CD4-positive, alpha-beta T cell treated with Interleukin-1 beta for 1 hour (primary cell): ENCODE measurements around the gene IMMT.
"Not testable (repeated sequence)": the region's sequence is repeated elsewhere in the genome, so short reads cannot be mapped to it uniquely, and the experiment has no call there.

Experiments
- DNase-seq, 2 donors: peaks; one replicate each; pipeline ENCODE4 v3.0.0-alpha.2; 2020 to 2022

Gene IMMT

DNA sequence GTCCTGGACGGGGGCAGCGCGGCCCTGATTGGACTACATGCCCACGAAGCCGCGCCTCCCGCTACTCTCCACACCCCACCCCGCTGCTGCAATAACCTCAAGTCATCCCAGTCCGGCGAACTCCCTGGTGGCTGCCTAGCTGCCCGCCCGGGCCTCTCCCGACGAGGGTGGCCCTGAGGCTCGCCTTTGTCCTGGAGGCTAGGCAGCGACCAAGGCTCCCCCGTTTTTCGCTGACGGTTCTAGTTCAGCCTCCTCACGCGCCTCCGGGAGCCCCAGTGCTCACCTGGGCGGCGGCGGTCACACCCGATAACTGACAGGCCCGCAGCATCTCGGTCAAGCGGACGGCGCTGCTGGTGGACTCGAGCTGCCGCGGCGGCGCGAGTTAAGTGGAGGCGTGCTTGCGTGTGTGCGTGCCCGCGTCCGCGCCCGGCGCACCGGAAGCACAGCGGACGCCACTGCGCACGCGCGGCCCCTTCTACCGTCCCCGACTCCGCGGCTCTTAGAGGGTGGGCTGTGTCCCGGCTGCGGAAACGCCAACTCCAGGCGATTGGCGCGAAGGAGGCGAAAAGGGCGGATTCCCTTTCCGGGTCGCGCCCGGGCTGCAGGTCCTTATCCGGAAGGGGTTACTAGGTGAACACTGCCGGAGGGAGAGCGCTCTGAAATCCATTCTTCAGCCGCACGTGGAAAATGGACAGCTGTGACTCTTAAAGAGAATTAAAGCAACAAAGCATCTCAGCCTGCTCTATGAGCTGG lies at the start of gene IMMT:
IMMT (minus strand) TSS at position 408 of the 753 bp plus-strand sequence; CDS start at position 328, 80 bp downstream.
- peak; percentile 85 to 92 for DNase-seq

DNA sequence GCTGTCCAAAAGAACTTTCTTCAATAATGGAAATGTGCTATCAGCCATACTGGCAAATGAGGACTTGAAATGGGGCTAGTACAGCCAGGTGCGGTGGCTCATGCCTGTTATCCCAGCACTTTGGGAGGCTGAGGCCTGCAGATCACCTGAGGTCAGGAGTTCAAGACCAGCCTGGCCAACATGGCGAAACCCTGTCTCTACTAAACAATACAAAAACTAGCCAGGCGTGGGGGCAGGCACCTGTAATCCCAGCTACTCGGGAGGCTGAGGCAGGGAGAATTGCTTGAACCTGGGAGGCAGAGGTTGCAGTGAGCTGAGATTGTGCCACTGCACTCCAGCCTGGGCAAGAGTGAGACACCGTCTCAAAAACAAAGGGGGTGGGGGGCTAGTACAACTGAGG lies 49.5 kb upstream of the IMMT start:
- not testable (repeated sequence) for DNase-seq

DNA sequence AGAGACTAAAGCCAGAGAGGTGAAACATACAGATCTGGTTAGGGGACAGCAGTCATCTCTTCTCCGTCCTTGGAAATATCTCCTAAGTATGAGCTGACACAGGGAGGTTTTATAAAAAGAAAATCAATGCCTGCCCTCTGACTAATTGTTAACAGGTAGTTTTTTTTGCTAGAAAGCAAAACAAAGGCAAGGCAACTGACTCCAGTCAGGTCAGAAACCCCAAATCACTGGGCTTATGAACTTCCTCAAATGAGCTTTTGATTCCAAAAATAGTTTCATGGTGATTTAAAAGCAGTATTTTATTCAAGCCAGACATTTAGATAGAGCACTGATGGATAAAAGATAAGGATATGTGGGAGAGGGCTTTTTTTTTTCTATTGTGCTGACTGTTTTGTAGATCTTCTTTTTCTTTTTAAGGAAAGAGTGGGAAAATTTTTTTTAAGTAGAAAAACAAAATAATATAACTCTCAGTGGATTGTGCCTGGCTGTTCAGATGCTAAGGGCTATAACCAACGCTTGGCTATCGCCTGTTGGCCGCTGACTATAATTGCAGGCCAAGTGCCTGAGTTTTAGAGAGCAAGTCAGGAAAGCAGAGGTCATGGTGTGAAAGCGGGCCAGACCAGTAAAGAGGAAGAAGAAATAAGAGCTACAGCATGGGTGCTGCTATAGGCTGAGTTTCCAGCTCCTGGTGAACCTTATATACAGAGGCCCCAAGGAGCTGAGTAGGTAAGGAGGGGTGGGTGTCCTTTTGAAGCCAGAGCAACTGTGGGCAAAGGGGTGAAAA lies 48.9 kb upstream of the IMMT start:
- no peak for DNase-seq

DNA sequence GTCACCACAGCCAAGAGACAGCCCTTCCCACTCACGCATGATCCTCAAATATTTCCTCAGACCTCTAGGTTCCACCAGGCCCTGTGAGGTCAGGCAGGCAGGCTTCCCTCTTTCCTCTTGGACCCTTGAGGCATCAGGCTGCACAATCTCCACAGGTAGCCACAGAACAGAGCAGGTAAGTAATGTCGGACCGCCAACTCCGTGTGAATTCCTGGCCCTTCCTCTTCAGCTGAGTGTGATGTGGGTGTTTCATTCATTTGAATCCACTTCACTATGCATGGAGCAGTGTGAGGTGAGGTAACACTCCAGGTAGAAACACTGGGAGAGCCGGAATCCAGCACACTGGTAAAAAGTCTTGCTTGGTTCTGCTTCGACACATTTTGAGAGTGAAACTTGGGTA lies 48.0 kb upstream of the IMMT start:
- no peak for DNase-seq

DNA sequence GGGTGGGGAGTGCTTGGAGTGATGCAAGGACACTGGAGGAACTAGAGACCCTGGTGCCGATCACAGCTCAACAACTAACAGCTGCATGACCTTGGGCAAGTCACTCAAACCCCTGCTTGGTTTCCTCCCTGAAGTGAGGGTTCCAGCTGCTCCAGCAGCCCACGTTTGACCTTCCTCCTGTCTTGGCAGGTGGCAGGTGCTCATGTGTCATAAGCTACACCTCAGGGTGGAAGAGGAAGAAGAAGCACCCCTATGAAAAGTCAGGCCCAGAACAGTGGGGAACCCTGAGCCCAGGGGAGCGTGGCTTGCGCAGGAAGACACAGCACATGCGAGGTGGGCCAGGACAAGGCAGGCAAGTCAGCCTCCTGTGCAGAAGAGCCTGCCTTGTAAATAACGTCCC lies 46.3 kb upstream of the IMMT start:
- peak in 1 of 2 donors; percentile 10 for DNase-seq

DNA sequence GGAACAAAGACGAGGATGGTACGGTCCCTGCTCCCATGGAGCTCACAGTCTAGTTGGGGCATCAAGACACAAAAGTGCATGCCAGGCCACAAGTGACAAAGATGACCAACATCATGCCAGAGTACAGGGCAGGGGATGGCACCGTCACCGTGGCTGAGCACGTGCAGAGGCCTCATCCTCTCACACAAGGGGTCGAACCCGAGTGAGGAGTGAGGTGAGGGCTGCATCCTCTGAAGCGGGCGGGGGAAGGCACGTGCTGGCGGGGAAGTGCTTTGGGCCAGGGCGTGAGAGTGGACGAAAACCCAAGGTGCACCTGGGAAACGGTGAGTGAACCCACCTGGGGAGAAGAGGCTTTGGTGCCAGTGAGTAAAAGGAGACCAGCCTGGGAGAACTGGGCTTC lies 45.0 kb upstream of the IMMT start:
- no peak for DNase-seq

DNA sequence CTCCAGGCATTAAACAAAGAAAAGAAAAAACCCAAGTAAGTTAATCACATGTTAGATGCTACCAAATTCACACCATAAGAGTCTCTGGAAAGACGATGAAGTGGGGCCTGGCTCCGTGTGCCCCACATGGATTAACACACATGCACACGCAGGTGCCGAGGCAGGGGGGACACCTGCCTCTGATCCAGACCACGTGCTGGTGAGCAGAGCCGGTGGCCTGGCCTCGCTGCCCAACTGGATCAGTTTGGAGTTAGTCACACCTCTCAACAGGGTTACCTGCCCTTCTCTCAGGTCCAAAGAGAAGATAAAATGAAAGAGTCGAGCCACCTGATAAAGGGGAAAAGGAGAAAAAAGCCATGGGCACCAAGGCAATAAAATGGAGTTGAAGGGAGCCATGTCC lies 44.5 kb upstream of the IMMT start:
- DNase-seq, result no peak

DNA sequence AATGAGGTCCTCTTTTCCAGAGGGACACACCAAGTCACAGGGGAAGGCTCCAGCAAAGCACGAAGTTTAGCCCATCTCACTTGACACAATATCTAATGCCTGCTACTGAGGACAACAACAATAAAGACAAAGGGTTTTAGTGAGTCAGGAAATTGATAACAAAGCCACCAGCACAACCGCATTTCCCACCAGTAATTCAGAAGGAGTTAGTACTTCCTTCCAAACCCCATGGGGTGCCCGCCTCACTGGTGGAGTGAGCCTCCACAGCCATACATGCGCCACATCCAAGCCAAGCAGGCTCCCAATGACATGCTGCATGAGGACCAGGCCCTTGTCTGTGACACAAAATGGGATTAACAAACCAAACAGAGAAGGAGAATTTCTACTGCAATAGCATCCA lies 44.1 kb upstream of the IMMT start:
- no peak for DNase-seq

DNA sequence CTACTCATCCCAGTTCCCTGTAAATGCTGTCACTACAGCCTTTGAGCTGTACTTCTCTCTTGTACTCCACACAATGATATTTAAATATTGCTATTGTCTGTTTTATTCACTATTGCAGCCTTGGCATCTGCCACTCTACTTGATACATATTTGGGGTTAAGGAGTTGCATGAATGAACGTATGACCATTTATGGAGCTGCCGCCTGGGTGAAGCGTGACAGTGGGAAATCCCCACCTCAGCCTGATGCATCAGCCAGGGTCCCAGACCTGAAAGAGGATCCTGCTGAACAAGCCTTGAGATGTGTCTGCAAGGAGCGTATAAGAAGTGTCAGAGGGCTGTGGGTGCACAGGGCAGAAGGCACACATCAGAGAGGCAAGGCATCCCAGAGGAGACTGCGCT lies 43.1 kb upstream of the IMMT start:
- DNase-seq, result peak; percentile 30 to 73

DNA sequence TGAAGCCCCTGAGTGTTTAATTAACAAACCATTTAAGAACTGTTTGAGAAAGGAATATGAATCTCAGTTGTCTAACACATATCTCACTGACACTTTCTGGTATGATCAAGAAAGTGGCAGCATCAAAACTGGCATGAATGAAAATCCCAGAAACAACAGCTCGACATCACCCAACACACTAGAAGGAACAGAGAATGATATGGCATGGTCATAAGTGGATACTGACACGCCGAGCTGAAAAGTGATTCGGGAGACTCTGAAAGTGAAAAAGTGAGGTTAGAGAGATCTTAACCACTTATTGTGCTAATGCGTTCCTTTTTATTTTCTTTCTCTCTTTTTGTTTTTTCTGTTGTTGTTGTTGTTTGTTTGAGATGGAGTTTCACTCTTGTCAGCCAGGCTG lies 41.9 kb upstream of the IMMT start:
- DNase-seq, result no peak

DNA sequence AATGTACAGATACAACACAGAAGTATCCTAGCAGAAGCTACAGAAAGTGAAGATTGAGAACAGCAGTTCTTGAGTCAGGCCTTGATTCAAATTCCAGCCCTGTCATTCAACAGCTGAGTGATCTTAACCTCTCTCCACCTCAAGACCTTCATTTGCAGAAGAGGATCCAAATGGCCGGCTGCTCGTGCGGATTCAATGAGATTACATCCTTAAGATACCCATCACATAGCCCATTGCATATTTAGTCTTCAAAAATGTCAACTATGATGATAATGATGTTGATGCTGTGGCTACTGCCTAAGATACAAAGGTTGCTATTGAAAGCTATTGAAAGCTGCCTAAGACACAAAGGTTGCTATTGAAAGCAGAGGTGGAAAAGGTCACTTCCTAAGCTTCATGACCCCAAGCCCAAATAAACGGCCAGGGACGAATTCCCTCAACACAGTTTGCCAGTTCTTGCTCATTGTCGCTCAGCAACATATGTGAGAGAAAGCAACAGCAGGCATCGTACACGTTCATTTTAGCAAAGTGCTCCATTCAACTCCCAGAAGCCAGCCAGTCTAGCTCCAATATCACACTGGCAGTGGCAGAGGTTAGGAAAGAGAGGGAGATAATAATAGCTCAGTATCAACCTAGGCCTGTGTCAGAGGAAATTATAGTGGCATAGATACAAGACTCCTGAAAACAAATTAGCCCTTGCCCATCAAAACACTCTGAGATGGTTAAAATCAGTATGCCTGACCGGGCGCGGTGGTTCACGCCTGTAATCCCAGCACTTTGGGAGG lies 40.1 kb upstream of the IMMT start:
- DNase-seq, result no peak

DNA sequence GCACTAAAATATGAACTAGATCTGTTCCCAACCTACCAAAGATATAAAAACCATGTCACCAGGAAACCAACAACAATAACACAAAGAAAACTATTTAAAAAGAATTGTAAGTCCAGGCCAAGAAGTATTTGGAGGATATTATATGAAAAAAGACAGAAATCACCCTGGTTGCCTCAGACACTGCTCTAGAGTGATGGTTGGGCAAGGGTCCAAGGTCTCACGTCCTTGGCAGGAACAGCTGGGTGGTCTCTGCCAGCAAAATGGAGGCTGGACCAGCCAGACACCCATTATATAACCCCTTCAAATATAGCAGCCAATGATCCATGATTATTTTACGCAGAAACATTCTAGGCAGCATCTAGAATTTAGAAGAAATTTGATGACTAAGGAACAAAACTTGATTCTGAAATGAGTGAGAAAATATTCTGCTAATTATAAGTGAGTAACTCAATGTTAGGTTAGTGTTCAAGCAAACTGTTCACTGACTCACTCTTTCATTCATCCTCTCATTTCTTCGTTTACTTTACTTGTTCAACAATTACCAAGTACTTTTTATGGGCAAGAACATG lies 39.4 kb upstream of the IMMT start:
- DNase-seq, result no peak

DNA sequence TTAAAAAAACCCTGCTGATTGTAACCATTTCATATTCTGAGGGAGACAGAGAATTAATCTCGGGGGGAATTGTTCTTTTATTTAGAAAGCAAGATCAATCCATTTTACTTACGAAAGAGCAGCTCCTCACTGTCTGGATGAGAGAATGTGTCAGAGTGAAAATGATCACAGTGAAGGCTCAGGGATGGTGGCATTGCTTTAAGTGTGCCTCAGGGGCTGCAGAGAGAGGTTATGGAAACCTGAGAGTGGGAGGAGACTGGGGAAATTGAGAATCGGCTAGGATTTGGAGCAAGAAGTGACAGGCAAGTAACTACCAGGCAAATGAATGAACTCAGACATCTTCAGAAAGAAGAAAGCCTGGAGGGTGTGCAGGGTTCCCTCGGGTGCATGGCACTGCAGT lies 38.2 kb upstream of the IMMT start:
- DNase-seq, result no peak

DNA sequence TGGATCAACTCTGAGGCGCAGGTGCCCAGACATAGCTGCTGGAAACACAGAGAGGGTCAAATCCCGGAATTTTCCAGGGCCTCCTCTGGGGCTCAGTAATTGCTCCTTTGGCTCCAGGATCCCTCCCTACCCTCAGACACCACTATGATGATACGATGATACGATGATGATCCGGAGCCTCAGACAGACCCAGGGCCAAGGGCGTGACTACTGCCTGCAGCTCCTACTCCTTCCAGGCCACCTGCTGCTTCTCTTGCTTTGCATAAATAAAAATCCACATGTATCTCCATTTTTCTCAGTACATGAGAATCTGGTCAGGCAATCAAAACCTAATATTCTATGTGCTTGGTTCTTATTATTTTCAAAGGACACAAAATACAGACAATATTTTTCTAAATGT lies 37.6 kb upstream of the IMMT start:
- no peak for DNase-seq

DNA sequence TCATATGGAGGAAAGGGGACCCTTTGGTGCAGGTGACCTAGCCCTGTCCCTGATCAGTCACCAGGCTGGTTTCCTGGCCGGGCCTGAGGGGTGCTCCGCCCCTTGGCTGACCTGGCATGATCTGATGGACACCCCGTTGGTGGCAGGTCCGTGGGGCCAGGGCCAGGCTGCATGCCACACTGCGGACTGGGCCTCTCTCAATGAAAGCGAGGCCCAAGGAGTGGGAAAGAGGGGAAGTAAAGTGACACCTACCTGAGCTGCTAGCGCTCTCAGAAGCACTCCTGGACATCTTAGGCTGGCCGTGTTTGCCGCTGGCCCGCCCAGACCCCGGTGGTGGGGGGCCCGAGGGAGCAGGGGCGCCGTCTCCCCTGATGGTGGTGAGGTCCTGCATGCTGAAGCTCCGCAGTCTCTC lies 37.1 kb upstream of the IMMT start:
- no peak for DNase-seq

DNA sequence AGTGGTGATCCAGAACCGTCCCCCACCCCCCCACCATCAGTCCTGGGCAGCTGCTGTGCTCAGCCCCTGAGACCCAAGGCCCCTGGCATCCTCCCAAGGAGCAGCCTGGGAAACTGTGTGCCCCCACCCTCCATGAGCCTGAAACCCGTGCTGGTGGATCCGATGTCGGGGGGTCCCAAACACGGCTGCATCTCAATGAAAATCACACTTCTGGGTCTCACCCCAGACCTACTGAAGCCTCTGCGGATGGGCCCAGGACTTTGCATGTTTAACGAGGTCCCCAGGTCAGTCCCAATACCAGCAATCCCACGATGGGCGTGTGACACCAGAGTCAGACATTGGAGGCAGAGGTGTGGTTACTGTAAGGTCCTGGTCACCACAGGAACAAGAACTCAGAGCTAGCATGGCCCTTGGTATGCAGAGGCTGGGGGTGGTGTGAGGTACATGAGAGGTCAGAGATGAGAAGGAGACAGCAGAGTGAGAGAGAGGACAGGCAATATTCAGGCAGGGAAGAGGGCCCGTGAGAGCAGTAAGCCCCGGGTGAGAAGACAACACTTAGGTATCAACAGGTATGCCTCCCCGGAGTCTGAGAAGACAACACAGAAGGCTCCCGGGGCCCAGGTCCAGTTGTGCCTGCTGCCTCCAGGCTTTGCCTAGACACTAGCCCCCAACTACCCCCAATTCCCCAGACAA lies 36.6 kb upstream of the IMMT start:
- DNase-seq, result no peak

DNA sequence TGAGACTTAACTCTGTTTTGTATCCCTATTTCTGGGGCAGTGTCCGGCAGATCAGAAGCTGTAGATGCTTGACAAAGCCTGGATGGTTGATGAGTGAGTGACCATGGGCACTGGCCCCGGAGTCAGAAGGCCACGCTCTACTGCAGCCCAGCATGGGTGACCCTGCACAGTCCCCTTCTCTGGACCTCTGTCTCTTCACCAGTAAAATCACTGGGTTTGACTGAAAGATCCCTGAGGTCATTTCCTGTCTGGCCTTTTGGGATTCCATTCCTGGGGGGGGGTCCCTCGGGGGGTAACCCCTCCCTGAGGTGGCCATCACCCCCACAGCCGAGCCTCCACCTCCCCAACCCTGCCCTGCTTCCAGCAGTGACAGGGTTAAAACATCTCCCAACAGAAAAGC lies 35.7 kb upstream of the IMMT start:
- no peak for DNase-seq

DNA sequence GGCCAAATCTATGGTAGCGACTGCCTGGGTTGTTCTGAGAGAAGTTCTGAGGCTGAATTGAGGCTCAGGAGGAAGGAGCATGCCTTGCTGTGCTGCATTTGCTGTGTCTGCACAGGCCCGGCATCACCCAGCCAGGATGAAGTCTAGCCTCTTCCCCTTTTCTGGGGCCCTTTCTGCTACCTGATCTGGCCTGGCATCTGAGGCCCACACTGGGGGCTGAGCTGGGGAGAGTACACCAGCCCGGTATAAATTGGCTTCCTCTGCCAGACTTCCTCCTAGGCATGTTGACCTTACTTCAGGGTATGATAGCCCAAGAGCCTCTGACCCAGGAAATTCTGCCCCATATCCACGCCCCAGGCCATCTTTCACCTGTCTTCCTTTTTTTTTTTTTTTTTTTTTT lies 34.0 kb upstream of the IMMT start:
- DNase-seq, result no peak

DNA sequence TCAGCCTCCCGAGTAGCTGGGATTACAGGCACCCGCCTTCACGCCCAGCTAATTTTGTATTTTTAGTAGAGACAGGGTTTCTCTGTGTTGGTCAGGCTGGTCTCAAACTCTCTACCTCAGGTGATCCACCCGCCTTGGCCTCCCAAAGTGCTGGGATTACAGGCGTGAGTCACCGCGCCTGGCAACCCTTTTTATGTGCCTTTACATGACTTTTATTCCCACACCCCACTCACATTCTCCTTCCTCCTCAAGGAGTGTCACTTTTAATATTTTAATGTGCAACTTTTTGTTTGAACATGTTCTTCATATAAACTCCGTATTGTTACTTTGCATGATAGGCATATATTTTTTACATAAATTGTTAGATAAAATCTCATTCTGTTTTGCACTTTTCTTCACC lies 33.3 kb upstream of the IMMT start:
- DNase-seq, result not testable (repeated sequence)

DNA sequence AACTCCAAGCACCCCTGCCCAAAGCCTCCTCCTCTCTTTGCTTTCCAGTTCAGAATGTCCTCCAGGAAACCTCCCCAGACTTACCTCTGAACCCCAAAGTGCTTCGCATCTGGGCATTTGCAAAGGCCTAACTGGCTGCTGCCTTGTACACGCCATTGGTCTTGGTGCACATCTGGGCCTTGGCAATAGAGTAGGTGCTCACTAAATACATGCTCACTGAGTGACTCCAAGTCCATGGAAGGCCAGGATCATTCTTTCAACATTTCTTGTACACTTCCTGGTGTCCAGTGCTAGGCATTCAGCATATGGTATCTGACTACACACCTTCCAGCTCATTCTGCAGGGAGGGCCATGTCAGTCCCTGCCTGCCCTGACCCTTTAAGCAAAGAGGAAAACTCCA lies 32.4 kb upstream of the IMMT start:
- DNase-seq, result no peak

DNA sequence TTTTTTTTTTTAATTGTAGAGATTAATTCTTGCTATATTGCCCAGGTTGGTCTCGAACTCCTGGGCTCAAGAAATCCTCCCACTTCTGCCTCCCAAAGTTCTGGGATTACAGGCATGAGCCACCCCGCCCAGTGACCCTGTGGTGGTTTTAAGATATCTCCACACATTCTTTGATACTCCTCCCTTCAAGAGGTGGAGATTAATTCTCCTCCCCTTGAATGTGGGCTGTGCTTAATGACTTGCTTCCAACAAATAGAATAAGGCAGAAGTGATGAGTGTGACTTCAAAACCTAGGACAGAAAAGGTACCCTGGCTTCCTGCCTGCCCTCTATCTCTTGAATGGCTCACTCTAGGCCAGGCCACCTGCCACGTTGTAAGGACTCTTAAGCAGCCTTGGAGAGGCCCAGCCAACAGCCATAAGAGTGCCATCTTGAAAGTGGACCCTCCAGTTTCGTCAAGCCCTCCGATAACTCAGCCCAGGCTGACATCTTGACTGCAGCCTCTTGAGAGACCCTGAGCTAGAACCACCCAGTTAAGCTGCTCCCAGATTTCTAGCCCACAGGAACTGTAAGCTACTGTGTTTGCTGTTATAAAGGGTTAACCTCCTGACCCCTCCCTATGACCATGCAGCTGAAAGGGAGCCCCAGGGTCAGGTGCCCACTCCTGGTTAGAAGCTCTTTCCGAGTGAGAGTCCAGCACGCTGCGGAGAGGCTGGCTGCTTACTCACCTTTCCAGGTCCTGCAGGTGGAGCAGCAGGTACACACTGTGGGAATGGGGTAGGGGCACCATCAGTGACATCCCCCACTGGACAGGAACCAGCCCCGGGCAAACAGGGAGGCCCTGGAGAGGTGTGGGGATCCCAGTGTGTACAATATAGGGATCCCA lies 31.6 kb upstream of the IMMT start:
- no peak for DNase-seq

DNA sequence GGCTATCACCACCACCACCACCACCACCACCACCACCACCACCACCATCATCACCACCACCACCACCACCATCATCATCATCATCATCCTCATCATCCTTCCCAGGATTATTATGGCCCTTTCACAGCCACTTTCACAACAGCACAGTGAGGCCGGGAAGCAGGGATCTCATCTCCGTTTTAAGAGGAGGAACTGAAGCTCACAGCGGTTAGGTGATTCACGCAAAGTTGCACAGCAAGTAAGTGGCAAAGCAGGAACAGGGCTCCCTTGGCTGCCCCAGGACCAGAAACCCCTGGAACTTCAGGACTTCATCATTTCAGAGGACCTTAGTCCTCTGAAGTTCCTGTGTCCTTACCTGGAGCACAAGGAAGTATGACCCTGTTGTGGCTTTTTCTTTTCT lies 30.8 kb upstream of the IMMT start:
- peak in 1 of 2 donors; percentile 24 for DNase-seq
